22Rv1 (cell line): ENCODE results near the gene AIFM2.

Experiments
- CTCF ChIP-seq: fragments of 450-650 bp; IDR thresholded peaks from 2 replicates; pipeline ENCODE4 v1.5.1; 2017; ENCODE audit warnings: mild to moderate bottlenecking
- ZFX ChIP-seq: fragments of 450-650 bp; IDR thresholded peaks from 2 replicates; pipeline ENCODE4 v1.6.1; 2017; ENCODE audit warnings: antibody characterized with exemption, borderline replicate concordance

- TF ChIP-seq CTCF, result peak; percentile 16; the same call in 1 of the 2 replicates
- no peak for TF ChIP-seq ZFX
Observed at GRCh38 chr10:70084189-70084588, 48.4 kb downstream of the AIFM2 start.
